Endothelial cell of umbilical vein (primary cell): ENCODE measurements around the gene SLC22A3. TPM values are rescaled to one million over a fixed set of nuclear protein-coding genes. Genes with fewer than 3 reads are reported as not detected.

Experiments used
- BruUV-seq: library from RNA; stranded (reverse); fragments of 400-500 nt; replicated peaks from 2 replicates; lab custom pipeline; 2021; lab: Mats Ljungman, UMichigan
- CTCF ChIA-PET: fragments of 300-600, 350-600 bp; sonication (Branson Sonifier 250); formaldehyde crosslinking; loops from one replicate; lab custom pipeline; 2021; ENCODE audit warnings: antibody characterized with exemption, inconsistent platforms; lab: Charles Lee
- POLR2A ChIA-PET: fragments of 300-600, 350-600 bp; sonication (Branson Sonifier 250); formaldehyde crosslinking; loops from one replicate; lab custom pipeline; 2021; ENCODE audit warnings: antibody characterized with exemption, inconsistent platforms; lab: Charles Lee
- DNase-seq: peaks from one replicate; pipeline ENCODE4 v3.0.0-alpha.2; 2011; ENCODE audit warnings: low read depth, low spot score
- FAIRE-seq: peaks from 2 replicates; lab custom pipeline; 2011; peaks lifted over from hg19 to GRCh38; lab: Jason Lieb, UNC
- H2AFZ ChIP-seq: 2 replicates; pipeline ENCODE4 v1.6.0; 2012; ENCODE audit warnings: low read depth, low read length, control low read depth, inconsistent platforms
- H3K27ac ChIP-seq: 2 replicates; pipeline ENCODE4 v1.5.1; 2011; ENCODE audit warnings: low read depth, mild to moderate bottlenecking, control low read depth, low read length, moderate library complexity; ENCODE audit not compliant: insufficient read depth
- H3K27me3 ChIP-seq, 2 experiments: 2 replicates each; pipeline versions ENCODE4 v1.6.0 to v1.6.1; 2011; ENCODE audit warnings: low read length in 2 of 2, mixed read lengths in 1 of 2; ENCODE audit not compliant: control insufficient read depth in 2 of 2, insufficient read depth in 2 of 2
- H3K36me3 ChIP-seq, 2 experiments: 2 replicates in 1 of 2; 3 replicates in 1 of 2; pipeline ENCODE4 v1.5.1; 2011; ENCODE audit warnings: low read length in 2 of 2, mild to moderate bottlenecking in 1 of 2, moderate library complexity in 1 of 2; ENCODE audit not compliant: control insufficient read depth in 2 of 2, insufficient read depth in 2 of 2; ENCODE audit errors: extremely low read depth in 1 of 2
- H3K4me1 ChIP-seq: 3 replicates; pipeline ENCODE4 v1.5.1; 2011; ENCODE audit warnings: mild to moderate bottlenecking, low read length; ENCODE audit not compliant: control insufficient read depth, insufficient read depth; ENCODE audit errors: extremely low read depth
- H3K4me2 ChIP-seq: 2 replicates; pipeline ENCODE4 v1.6.1; 2011; ENCODE audit warnings: low read length, control low read depth, mixed read lengths; ENCODE audit not compliant: insufficient read depth
- H3K4me3 ChIP-seq, 3 experiments: fragments of 200-600 bp in 1 of 3; sonication (generic), shearing (Covaris generic) in 1 of 3; replicated peaks in 1 of 3; 2 replicates each; pipeline ENCODE4 v1.5.1; 2011 to 2016; ENCODE audit warnings: control low read depth in 3 of 3, low read length in 3 of 3, mild to moderate bottlenecking in 2 of 3, inconsistent platforms in 1 of 3, low read depth in 1 of 3, moderate library complexity in 1 of 3; ENCODE audit not compliant: insufficient read depth in 1 of 3
- H3K79me2 ChIP-seq: 2 replicates; pipeline ENCODE4 v1.6.0; 2012; ENCODE audit warnings: low read length, inconsistent platforms; ENCODE audit not compliant: control insufficient read depth, insufficient read depth
- H3K9ac ChIP-seq: replicated peaks from 2 replicates; pipeline ENCODE3; 2011; ENCODE audit warnings: low read length, control low read depth; ENCODE audit not compliant: insufficient read depth; ENCODE audit errors: extremely low read depth
- H3K9me1 ChIP-seq: replicated peaks from 3 replicates; pipeline ENCODE4 v1.6.0; 2011; ENCODE audit warnings: mild to moderate bottlenecking, low read length; ENCODE audit not compliant: control insufficient read depth, insufficient read depth; ENCODE audit errors: extremely low read depth
- H3K9me3 ChIP-seq: replicated peaks from 2 replicates; pipeline ENCODE4 v1.5.1; 2012; ENCODE audit warnings: low read length, inconsistent platforms; ENCODE audit not compliant: control insufficient read depth, insufficient read depth
- H4K20me1 ChIP-seq: replicated peaks from 2 replicates; pipeline ENCODE3; 2011; ENCODE audit warnings: mild to moderate bottlenecking, low read length; ENCODE audit not compliant: control insufficient read depth, insufficient read depth; ENCODE audit errors: extremely low read depth
- CTCF ChIP-seq, 2 donors: IDR thresholded peaks; 1 replicate in 1 of 2; 2 replicates in 1 of 2; pipeline ENCODE4 v1.5.1; 2011; ENCODE audit warnings: low read length in 2 of 2, mild to moderate bottlenecking in 2 of 2, moderate library complexity in 2 of 2, control low read depth in 1 of 2, inconsistent platforms in 1 of 2, low read depth in 1 of 2; ENCODE audit not compliant: insufficient read depth in 1 of 2; ENCODE audit errors: extremely low read depth in 1 of 2
- EZH2 ChIP-seq: IDR thresholded peaks from 2 replicates; pipeline ENCODE4 v1.6.1; 2012; ENCODE audit warnings: borderline replicate concordance, low read depth, mild to moderate bottlenecking, moderate library complexity, low read length, inconsistent platforms; ENCODE audit not compliant: severe bottlenecking
- FOS ChIP-seq: IDR thresholded peaks from 2 replicates; pipeline ENCODE4 v1.6.1; 2011; ENCODE audit warnings: mild to moderate bottlenecking, low read length, moderate library complexity, borderline replicate concordance; ENCODE audit not compliant: insufficient read depth
- GATA2 ChIP-seq: IDR thresholded peaks from 2 replicates; pipeline ENCODE4 v1.7.0; 2011; ENCODE audit warnings: low read depth, mild to moderate bottlenecking, moderate library complexity, mixed read lengths, low read length; ENCODE audit not compliant: insufficient read length, insufficient read depth
- JUN ChIP-seq: IDR thresholded peaks from 2 replicates; pipeline ENCODE4 v1.6.1; 2011; ENCODE audit warnings: borderline replicate concordance, low read depth; ENCODE audit not compliant: insufficient read length, insufficient read depth
- MAX ChIP-seq: IDR thresholded peaks from 2 replicates; pipeline ENCODE4 v1.6.1; 2011; ENCODE audit not compliant: insufficient read depth, insufficient read length
- MYC ChIP-seq: IDR thresholded peaks from one replicate; pipeline ENCODE4 v1.6.1; 2011; ENCODE audit warnings: mild to moderate bottlenecking, low read depth, low read length
- POLR2A ChIP-seq: IDR thresholded peaks from 2 replicates; pipeline ENCODE4 v1.6.1; 2012; ENCODE audit warnings: low read depth, mild to moderate bottlenecking, control low read depth, low read length
- POLR2AphosphoS5 ChIP-seq: IDR thresholded peaks from 2 replicates; pipeline ENCODE4 v1.6.1; 2012; ENCODE audit warnings: low read depth, mild to moderate bottlenecking, control low read depth, low read length, moderate library complexity; ENCODE audit not compliant: insufficient read depth
- dilution Hi-C: fragments of 300-500 bp; cut with MboI; formaldehyde crosslinking; loops from one replicate; pipeline ENCODE4 v1.15.0; 2019; ENCODE audit warnings: low sequenced_read_pairs; ENCODE audit not compliant: extremely low pct_ligation_motif_present
- intact Hi-C: fragments of 100-400 bp; cut with micrococcal nuclease; formaldehyde crosslinking; loops from one replicate; pipeline ENCODE4 v1.10.0; 2022
- polyA plus RNA-seq, 4 experiments: library from polyadenylated mRNA; depleted of rRNA in 3 of 4; stranded (reverse) in 3 of 4; unstranded in 1 of 4; fragments of >200 nt; gene quantifications; 2 replicates each; pipeline versions ENCODE4 v1.2.1 to v1.2.3, GENCODE V29; 2011 to 2012; ENCODE audit warnings: missing spikeins in 1 of 4
- total RNA-seq: library from RNA; stranded (reverse); gene quantifications from 2 replicates; pipeline ENCODE4 v1.2.3, GENCODE V29; 2021

Gene SLC22A3
- total and polyA plus RNA-seq, 2 donors (not counting 3 experiments of a cell fraction or from before 2014, with no cell fraction given), result not detected

- H3K9me1 ChIP-seq, result no peaks in the 10 kb centered on the region
- no peaks in the 10 kb centered on the region for H3K9me3 ChIP-seq
- intact Hi-C loops (no loop called here), dilution Hi-C loops (no loop called here)
- no peak overlapping the region for H3K4me3 ChIP-seq
- H3K4me2 ChIP-seq, result no peak overlapping the region
- DNase-seq, result no peak
- H3K79me2 ChIP-seq, result no peaks in the 10 kb centered on the region
- no peaks in the 10 kb centered on the region for H3K36me3 ChIP-seq
- ChIA-PET POLR2A (no interaction called here), CTCF (no interaction called here)
- no peak overlapping the region for H2AFZ ChIP-seq
- no peak overlapping the region for H3K27ac ChIP-seq
- H3K4me1 ChIP-seq, result no peaks in the 10 kb centered on the region
- H4K20me1 ChIP-seq, result no peaks in the 10 kb centered on the region
- no peak for FAIRE-seq
- no TSS peak for BruUV-seq
- H3K9ac ChIP-seq, result no peak overlapping the region
- no peak for TF ChIP-seq MYC
- TF ChIP-seq POLR2AphosphoS5, result no peak
- no peak for TF ChIP-seq CTCF (IDR thresholded peaks at IDR 0.05; ENCODE audit: extremely low read depth in 1 of 2, insufficient read depth in 1 of 2, low read depth in 1 of 2, low read length in 2 of 2)
- TF ChIP-seq JUN, result no peak
- TF ChIP-seq EZH2, result no peak
- no peak for TF ChIP-seq MAX
- TF ChIP-seq FOS, result no peak
- no peak for TF ChIP-seq POLR2A
- TF ChIP-seq GATA2, result no peak
- H3K27me3 ChIP-seq, result no peaks in the 10 kb centered on the region
These were observed 48.6 kb upstream of the SLC22A3 start for GRCh38 chr6:160299559-160299958.
